Bronchial smooth muscle cell (primary cell): ENCODE results near the gene ANKRD6. TPM values are rescaled to one million over a fixed set of nuclear protein-coding genes. Genes with fewer than 3 reads are reported as not detected.

Source experiments
- total RNA-seq: library from RNA; depleted of rRNA; stranded (reverse); fragments of >200 nt; gene quantifications from 2 replicates; pipeline ENCODE4 v1.2.1, GENCODE V29; 2014

The ANKRD6 gene
- total RNA-seq: 0.47 and 0.60 TPM in 2 replicates

DNA sequence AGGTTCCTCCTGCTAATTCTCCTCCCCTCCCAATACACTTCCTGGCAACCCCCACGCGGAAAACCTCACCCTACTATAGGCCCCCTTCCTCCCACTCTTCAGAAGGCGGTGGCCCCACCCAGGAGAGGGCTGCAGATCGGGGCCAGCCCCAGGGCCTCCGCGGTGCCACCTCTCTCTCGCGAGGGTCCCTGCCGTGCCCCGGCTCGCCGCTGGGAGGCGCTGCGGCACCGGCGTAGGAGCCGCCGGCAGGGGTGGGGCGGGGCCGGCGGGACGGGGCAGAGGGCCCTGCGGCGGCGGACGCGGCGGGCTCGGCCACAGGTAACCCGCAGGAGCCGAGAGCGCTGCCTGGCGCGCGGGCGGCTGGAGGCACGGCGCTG lies at the start of gene ANKRD6:
Gene ANKRD6 (plus strand): TSS at position 278 of the 377 bp plus-strand sequence. CDS start 133,825 bp downstream, outside the sequence.

DNA sequence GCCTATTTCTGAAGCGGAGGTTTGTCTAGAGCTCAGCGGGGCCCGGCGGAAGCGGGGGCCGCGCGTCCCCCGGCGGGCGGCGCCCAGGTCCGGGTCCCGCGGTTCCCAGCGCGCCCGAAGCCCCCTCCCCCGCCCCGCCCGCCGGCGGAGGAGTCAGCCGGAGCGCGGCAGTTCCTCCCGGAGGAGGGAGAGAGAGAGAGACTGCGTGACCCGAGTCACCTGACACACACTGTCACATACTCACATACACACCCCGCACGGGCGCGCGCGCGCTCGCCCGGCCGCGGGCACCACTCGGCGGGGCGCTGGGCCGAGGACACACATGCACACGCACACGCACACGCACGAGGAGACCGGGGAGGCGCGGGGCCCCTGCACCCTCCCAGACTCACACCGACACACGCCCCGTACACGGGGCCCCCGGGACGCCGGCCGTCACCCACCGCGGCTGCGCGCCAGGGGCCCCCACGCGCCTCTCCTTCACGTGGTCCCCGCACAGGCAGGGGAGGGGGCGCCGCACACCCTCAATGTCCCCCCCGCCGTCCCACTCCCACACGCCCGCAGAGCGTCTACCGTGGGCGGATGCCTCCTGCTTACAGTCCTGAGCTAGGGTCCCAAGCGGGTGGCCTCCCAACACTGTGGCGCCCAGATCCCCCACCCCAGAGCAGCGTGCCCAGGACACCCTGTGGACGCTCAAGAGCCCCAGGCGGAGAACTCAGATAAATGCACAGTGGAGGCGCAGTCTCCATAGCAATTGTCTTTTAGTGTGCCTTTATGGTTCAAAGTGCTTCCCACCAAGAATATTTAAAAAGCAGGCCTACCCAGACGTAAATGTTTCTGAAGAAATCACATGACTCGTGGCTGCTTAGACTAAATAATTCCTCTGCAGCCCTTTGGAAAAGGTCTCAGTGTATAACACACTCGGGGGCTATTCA lies 20.6 kb upstream of the ANKRD6 start, which contains the start of gene RRAGD:
Gene RRAGD (minus strand): TSS at position 203 of the 935 bp plus-strand sequence. CDS start 280 bp downstream, outside the sequence.

DNA sequence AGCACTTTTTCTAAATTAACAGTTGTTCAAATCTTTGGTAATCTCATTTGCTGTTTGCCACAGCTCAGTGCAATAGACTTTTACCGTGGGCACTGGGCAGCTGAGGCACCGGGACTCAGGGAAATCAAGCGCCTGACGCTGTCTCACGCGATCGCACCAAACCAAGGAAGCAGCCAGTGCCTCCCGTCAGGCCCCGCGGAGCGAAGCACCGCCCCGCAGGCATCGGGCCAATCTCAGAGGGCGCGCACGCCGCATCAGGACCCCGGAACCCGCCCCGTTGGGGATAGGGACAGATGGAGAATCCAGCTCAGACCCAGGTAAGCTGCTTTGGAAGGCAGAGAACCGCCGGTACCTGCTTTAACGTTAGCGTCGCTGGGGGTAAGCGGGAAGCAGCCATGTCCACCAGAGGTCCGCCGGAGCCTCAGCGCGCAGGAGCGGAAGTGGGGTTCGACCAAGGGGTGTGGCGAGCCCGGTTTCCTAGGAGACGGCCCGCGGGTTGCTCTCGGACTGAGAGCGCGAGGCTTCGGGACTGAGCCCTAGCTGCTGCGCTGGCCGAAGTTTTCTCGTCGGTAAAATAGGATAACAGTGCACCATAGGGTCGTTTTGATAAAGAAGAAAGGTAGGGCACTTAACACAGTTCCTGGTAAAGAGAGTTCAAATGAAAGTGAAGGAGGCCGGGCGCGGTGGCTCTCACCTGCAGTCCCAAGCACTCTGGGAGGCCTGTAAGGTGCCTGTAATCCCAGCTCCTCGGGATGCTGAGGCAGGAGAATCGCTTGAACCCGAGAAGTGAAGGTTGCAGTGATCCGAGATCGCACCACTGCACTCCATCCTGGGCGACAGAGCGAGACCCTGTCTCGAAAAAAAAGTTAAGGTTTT lies 205.6 kb downstream of the ANKRD6 start, which contains the start of gene LYRM2:
Gene LYRM2 (minus strand): TSS at position 428 of the 876 bp plus-strand sequence. CDS start 31 bp downstream, at position 397.

Other genes starting within 250 kb of the ANKRD6 start
- not detected in 2 replicates for gene GABRR1, start 215.8 kb upstream of the ANKRD6 start, total RNA-seq
- gene GABRR2, start 117.9 kb upstream of the ANKRD6 start, total RNA-seq: 0.16 and 0.52 TPM in 2 replicates
- 10.9 and 15.8 TPM in 2 replicates for gene UBE2J1, start 80.4 kb upstream of the ANKRD6 start, total RNA-seq
- 0.09 and 0.32 TPM in 2 replicates for gene RRAGD, start 20.9 kb upstream of the ANKRD6 start, total RNA-seq
- 9.7 and 17.0 TPM in 2 replicates for gene LYRM2, start 205.6 kb downstream of the ANKRD6 start, total RNA-seq